GM23338 (cell line): ENCODE measurements around the gene COL1A2. TPM values are rescaled to one million over a fixed set of nuclear protein-coding genes. Genes with fewer than 3 reads are reported as not detected.

Experiments used
- ATAC-seq: fragments of 200-7000 bp; cut with Tn5 transposase; 3 replicates; pipeline ENCODE4 v1.9.1; 2020
- DNase-seq: peaks from one replicate; pipeline ENCODE4 v3.0.0-alpha.2; 2015; ENCODE audit warnings: low spot score
- H2AFZ ChIP-seq: fragments of 200-600 bp; sonication (generic); 2 replicates; pipeline ENCODE4 v1.8.0; 2016; ENCODE audit warnings: antibody characterized with exemption, mild to moderate bottlenecking, moderate library complexity
- H3F3A ChIP-seq: fragments of 200-600 bp; sonication (generic); replicated peaks from 2 replicates; pipeline ENCODE4 v1.8.0; 2017; ENCODE audit warnings: antibody characterized with exemption, mixed run types, low read depth
- H3K27ac ChIP-seq: fragments of 200-600 bp; sonication (generic); 2 replicates; pipeline ENCODE4 v1.6.1; 2016; ENCODE audit warnings: low read depth
- H3K27me3 ChIP-seq: fragments of 200-600 bp; sonication (generic); 2 replicates; pipeline ENCODE4 v1.8.0; 2016; ENCODE audit warnings: mild to moderate bottlenecking, mixed run types, moderate library complexity; ENCODE audit not compliant: insufficient read depth
- H3K36me3 ChIP-seq: fragments of 200-600 bp; sonication (generic); 2 replicates; pipeline ENCODE4 v1.8.0; 2016; ENCODE audit warnings: mild to moderate bottlenecking; ENCODE audit not compliant: insufficient read depth
- H3K4me1 ChIP-seq: fragments of 200-600 bp; sonication (generic); 2 replicates; pipeline ENCODE4 v1.8.0; 2016; ENCODE audit warnings: mild to moderate bottlenecking, moderate library complexity; ENCODE audit not compliant: insufficient read depth
- H3K4me2 ChIP-seq: fragments of 200-600 bp; sonication (generic); 2 replicates; pipeline ENCODE4 v1.7.1; 2017; ENCODE audit warnings: mixed run types
- H3K4me3 ChIP-seq: fragments of 200-600 bp; sonication (generic); 2 replicates; pipeline ENCODE4 v1.6.1; 2016; ENCODE audit warnings: mixed run types
- H3K79me2 ChIP-seq: fragments of 200-600 bp; sonication (generic); replicated peaks from 2 replicates; pipeline ENCODE4 v1.8.0; 2017; ENCODE audit warnings: mild to moderate bottlenecking; ENCODE audit not compliant: insufficient read depth
- H3K9me2 ChIP-seq: fragments of 200-600 bp; sonication (generic); 2 replicates; pipeline ENCODE4 v1.8.0; 2017; ENCODE audit not compliant: insufficient read depth
- H4K20me1 ChIP-seq: fragments of 200-600 bp; sonication (generic); replicated peaks from 2 replicates; pipeline ENCODE4 v1.8.0; 2017; ENCODE audit warnings: mild to moderate bottlenecking; ENCODE audit not compliant: insufficient read depth
- H3K27ac Mint-ChIP-seq: 2 replicates; pipeline ENCODE4 v1.8.0; 2020; ENCODE audit warnings: inconsistent platforms, mild to moderate bottlenecking, moderate library complexity, mixed read lengths
- H3K27me3 Mint-ChIP-seq: 3 replicates; pipeline ENCODE4 v1.8.0; 2022; ENCODE audit warnings: low read depth, mild to moderate bottlenecking, moderate library complexity, mixed read lengths, inconsistent platforms; ENCODE audit not compliant: insufficient read depth, poor library complexity
- H3K36me3 Mint-ChIP-seq: 3 replicates; pipeline ENCODE4 v1.8.0; 2021; ENCODE audit warnings: low read depth, mild to moderate bottlenecking, inconsistent platforms, moderate library complexity, mixed read lengths
- H3K4me1 Mint-ChIP-seq: 3 replicates; pipeline ENCODE4 v1.8.0; 2020; ENCODE audit warnings: mild to moderate bottlenecking, inconsistent platforms, mixed read lengths
- H3K4me3 Mint-ChIP-seq: 3 replicates; pipeline ENCODE4 v1.8.0; 2021; ENCODE audit warnings: moderate library complexity, mild to moderate bottlenecking, inconsistent platforms, mixed read lengths
- H3K9me3 Mint-ChIP-seq: 3 replicates; pipeline ENCODE4 v1.8.0; 2020; ENCODE audit warnings: moderate library complexity, mild to moderate bottlenecking, inconsistent platforms, mixed read lengths
- CREB1 ChIP-seq: fragments of 250-450 bp; sonication (Bioruptor Pico); IDR thresholded peaks from 2 replicates; pipeline ENCODE4 v1.5.0; 2020; ENCODE audit warnings: low read depth, mild to moderate bottlenecking, moderate library complexity
- EZH2 ChIP-seq: fragments of 200-600 bp; sonication (generic); IDR thresholded peaks from one replicate; pipeline ENCODE4 v1.8.0; 2017; ENCODE audit warnings: antibody characterized with exemption, mild to moderate bottlenecking, low read depth; ENCODE audit not compliant: unreplicated experiment
- EZH2phosphoT487 ChIP-seq: fragments of 200-600 bp; sonication (generic); IDR thresholded peaks from one replicate; pipeline ENCODE4 v1.8.1; 2018; ENCODE audit warnings: antibody characterized with exemption; ENCODE audit not compliant: unreplicated experiment
- JUNB ChIP-seq: IDR thresholded peaks from one replicate; pipeline ENCODE4 v1.6.1; 2016; ENCODE audit warnings: antibody characterized with exemption; ENCODE audit not compliant: unreplicated experiment
- NANOG ChIP-seq: IDR thresholded peaks from 2 replicates; pipeline ENCODE4 v1.6.1; 2016; ENCODE audit warnings: antibody characterized with exemption, borderline replicate concordance
- POLR2AphosphoS5 ChIP-seq: IDR thresholded peaks from 2 replicates; pipeline ENCODE4 v1.6.1; 2016; ENCODE audit warnings: antibody characterized with exemption, low read depth
- STAT1 ChIP-seq: IDR thresholded peaks from one replicate; pipeline ENCODE4 v1.6.1; 2016; ENCODE audit warnings: antibody characterized with exemption; ENCODE audit not compliant: unreplicated experiment
- ZNF114 ChIP-seq: fragments of 250-450 bp; sonication (Bioruptor Pico); IDR thresholded peaks from 2 replicates; pipeline ENCODE4 v1.5.0; 2020; ENCODE audit warnings: mild to moderate bottlenecking, moderate library complexity
- ZNF331 ChIP-seq: fragments of 250-450 bp; sonication (Bioruptor Pico); IDR thresholded peaks from 2 replicates; pipeline ENCODE4 v1.5.0; 2020; ENCODE audit warnings: low read depth, mild to moderate bottlenecking, moderate library complexity
- polyA plus RNA-seq: library from polyadenylated mRNA; unstranded; fragments of >200 nt; fragmentation: Nextera tagmentation; extraction: Ambion mirVana; gene quantifications from 2 replicates; pipeline ENCODE4 v1.2.1, GENCODE V29; 2016
- total RNA-seq: library from RNA; depleted of rRNA; stranded (reverse); fragments of >200 nt; shearing (Covaris generic); gene quantifications from 2 replicates; pipeline ENCODE4 v1.2.3, GENCODE V29; 2014
- TF ChIP-seq, protein P1 (sequence below): IDR thresholded peaks from one replicate; pipeline ENCODE4 v1.6.1; 2018; ENCODE audit warnings: antibody characterized with exemption; ENCODE audit not compliant: unreplicated experiment
- TF ChIP-seq, protein P2 (sequence below): fragments of 250-450 bp; sonication (Bioruptor Pico); IDR thresholded peaks from 2 replicates; pipeline ENCODE4 v1.5.0; 2020; ENCODE audit warnings: mild to moderate bottlenecking, moderate library complexity
- TF ChIP-seq, protein P3 (sequence below): IDR thresholded peaks from 2 replicates; pipeline ENCODE4 v1.6.1; 2016; ENCODE audit warnings: antibody characterized with exemption
- TF ChIP-seq, protein P4 (sequence below), 2 experiments: fragments of 200-600 bp in 1 of 2; sonication (generic) in 1 of 2; conservative IDR thresholded peaks; 2 replicates each; pipeline versions ENCODE4 v1.5.1 to v1.6.1; 2016 to 2017; ENCODE audit warnings: antibody characterized with exemption in 2 of 2, low read depth in 2 of 2, mild to moderate bottlenecking in 2 of 2, moderate library complexity in 1 of 2

The COL1A2 gene
- total and polyA plus RNA-seq, 2 experiments from 2014 or later: 32.0 to 67.0 TPM

DNA sequence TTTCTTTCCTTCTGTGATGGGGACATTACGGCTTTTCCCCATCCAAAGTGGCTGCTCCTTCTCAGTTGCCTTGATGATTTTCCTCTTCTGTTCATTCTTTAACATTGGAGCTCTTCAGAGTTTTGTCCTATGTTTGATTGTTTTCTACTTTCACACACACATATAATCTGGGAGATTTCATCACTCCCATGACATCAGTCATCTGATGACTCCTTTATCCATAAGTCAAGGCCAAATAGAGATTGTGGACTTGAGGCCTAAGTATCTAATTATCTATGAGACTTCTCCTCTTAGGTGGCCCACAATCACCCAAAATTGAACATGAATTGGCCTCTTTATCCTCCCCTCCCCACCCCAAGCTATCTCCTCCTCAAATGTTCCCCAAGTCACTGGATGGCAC lies 5.3 kb upstream of the COL1A2 start:
- ATAC-seq: no peak
- Histone ChIP-seq H3K4me2 (no peak overlapping the region), H3K79me2 (no peaks in the 10 kb centered on the region), H2AFZ (no peak overlapping the region), H4K20me1 (no peaks in the 10 kb centered on the region), H3F3A (no peaks in the 10 kb centered on the region), H3K27ac (no peak overlapping the region), H3K27me3 (peaks cover 4% of the 10 kb centered on the region; the same call in 1 of the 2 replicates), H3K4me3 (no peak overlapping the region), H3K36me3 (no peaks in the 10 kb centered on the region), H3K9me2 (no peaks in the 10 kb centered on the region), H3K4me1 (peaks cover 42% of the 10 kb centered on the region)
- Mint-ChIP-seq H3K27ac (no peak overlapping the region), H3K36me3 (no peaks in the 10 kb centered on the region), H3K9me3 (no peaks in the 10 kb centered on the region), H3K4me1 (peaks cover 43% of the 10 kb centered on the region), H3K27me3 (peaks cover 12% of the 10 kb centered on the region), H3K4me3 (no peak overlapping the region)
- DNase-seq: no peak
- TF ChIP-seq ZNF114 (CRISPR knock-in tag) (no peak), EZH2 (no peak), EZH2phosphoT487 (no peak), POLR2AphosphoS5 (no peak), JUNB (no peak), ZNF331 (CRISPR knock-in tag) (no peak), CREB1 (CRISPR knock-in tag) (no peak), STAT1 (no peak), NANOG (no peak)
- TF ChIP-seq, protein P1, sequence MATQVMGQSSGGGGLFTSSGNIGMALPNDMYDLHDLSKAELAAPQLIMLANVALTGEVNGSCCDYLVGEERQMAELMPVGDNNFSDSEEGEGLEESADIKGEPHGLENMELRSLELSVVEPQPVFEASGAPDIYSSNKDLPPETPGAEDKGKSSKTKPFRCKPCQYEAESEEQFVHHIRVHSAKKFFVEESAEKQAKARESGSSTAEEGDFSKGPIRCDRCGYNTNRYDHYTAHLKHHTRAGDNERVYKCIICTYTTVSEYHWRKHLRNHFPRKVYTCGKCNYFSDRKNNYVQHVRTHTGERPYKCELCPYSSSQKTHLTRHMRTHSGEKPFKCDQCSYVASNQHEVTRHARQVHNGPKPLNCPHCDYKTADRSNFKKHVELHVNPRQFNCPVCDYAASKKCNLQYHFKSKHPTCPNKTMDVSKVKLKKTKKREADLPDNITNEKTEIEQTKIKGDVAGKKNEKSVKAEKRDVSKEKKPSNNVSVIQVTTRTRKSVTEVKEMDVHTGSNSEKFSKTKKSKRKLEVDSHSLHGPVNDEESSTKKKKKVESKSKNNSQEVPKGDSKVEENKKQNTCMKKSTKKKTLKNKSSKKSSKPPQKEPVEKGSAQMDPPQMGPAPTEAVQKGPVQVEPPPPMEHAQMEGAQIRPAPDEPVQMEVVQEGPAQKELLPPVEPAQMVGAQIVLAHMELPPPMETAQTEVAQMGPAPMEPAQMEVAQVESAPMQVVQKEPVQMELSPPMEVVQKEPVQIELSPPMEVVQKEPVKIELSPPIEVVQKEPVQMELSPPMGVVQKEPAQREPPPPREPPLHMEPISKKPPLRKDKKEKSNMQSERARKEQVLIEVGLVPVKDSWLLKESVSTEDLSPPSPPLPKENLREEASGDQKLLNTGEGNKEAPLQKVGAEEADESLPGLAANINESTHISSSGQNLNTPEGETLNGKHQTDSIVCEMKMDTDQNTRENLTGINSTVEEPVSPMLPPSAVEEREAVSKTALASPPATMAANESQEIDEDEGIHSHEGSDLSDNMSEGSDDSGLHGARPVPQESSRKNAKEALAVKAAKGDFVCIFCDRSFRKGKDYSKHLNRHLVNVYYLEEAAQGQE: no peak
- TF ChIP-seq, protein P2, sequence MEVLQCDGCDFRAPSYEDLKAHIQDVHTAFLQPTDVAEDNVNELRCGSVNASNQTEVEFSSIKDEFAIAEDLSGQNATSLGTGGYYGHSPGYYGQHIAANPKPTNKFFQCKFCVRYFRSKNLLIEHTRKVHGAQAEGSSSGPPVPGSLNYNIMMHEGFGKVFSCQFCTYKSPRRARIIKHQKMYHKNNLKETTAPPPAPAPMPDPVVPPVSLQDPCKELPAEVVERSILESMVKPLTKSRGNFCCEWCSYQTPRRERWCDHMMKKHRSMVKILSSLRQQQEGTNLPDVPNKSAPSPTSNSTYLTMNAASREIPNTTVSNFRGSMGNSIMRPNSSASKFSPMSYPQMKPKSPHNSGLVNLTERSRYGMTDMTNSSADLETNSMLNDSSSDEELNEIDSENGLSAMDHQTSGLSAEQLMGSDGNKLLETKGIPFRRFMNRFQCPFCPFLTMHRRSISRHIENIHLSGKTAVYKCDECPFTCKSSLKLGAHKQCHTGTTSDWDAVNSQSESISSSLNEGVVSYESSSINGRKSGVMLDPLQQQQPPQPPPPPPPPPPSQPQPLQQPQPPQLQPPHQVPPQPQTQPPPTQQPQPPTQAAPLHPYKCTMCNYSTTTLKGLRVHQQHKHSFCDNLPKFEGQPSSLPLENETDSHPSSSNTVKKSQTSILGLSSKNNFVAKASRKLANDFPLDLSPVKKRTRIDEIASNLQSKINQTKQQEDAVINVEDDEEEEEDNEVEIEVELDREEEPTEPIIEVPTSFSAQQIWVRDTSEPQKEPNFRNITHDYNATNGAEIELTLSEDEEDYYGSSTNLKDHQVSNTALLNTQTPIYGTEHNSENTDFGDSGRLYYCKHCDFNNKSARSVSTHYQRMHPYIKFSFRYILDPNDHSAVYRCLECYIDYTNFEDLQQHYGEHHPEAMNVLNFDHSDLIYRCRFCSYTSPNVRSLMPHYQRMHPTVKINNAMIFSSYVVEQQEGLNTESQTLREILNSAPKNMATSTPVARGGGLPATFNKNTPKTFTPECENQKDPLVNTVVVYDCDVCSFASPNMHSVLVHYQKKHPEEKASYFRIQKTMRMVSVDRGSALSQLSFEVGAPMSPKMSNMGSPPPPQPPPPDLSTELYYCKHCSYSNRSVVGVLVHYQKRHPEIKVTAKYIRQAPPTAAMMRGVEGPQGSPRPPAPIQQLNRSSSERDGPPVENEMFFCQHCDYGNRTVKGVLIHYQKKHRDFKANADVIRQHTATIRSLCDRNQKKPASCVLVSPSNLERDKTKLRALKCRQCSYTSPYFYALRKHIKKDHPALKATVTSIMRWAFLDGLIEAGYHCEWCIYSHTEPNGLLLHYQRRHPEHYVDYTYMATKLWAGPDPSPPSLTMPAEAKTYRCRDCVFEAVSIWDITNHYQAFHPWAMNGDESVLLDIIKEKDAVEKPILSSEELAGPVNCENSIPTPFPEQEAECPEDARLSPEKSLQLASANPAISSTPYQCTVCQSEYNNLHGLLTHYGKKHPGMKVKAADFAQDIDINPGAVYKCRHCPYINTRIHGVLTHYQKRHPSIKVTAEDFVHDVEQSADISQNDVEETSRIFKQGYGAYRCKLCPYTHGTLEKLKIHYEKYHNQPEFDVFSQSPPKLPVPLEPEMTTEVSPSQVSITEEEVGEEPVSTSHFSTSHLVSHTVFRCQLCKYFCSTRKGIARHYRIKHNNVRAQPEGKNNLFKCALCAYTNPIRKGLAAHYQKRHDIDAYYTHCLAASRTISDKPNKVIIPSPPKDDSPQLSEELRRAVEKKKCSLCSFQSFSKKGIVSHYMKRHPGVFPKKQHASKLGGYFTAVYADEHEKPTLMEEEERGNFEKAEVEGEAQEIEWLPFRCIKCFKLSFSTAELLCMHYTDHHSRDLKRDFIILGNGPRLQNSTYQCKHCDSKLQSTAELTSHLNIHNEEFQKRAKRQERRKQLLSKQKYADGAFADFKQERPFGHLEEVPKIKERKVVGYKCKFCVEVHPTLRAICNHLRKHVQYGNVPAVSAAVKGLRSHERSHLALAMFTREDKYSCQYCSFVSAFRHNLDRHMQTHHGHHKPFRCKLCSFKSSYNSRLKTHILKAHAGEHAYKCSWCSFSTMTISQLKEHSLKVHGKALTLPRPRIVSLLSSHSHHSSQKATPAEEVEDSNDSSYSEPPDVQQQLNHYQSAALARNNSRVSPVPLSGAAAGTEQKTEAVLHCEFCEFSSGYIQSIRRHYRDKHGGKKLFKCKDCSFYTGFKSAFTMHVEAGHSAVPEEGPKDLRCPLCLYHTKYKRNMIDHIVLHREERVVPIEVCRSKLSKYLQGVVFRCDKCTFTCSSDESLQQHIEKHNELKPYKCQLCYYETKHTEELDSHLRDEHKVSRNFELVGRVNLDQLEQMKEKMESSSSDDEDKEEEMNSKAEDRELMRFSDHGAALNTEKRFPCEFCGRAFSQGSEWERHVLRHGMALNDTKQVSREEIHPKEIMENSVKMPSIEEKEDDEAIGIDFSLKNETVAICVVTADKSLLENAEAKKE (CRISPR knock-in tag): no peak
- TF ChIP-seq, protein P3, sequence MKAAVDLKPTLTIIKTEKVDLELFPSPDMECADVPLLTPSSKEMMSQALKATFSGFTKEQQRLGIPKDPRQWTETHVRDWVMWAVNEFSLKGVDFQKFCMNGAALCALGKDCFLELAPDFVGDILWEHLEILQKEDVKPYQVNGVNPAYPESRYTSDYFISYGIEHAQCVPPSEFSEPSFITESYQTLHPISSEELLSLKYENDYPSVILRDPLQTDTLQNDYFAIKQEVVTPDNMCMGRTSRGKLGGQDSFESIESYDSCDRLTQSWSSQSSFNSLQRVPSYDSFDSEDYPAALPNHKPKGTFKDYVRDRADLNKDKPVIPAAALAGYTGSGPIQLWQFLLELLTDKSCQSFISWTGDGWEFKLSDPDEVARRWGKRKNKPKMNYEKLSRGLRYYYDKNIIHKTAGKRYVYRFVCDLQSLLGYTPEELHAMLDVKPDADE: no peak
- TF ChIP-seq, protein P4, sequence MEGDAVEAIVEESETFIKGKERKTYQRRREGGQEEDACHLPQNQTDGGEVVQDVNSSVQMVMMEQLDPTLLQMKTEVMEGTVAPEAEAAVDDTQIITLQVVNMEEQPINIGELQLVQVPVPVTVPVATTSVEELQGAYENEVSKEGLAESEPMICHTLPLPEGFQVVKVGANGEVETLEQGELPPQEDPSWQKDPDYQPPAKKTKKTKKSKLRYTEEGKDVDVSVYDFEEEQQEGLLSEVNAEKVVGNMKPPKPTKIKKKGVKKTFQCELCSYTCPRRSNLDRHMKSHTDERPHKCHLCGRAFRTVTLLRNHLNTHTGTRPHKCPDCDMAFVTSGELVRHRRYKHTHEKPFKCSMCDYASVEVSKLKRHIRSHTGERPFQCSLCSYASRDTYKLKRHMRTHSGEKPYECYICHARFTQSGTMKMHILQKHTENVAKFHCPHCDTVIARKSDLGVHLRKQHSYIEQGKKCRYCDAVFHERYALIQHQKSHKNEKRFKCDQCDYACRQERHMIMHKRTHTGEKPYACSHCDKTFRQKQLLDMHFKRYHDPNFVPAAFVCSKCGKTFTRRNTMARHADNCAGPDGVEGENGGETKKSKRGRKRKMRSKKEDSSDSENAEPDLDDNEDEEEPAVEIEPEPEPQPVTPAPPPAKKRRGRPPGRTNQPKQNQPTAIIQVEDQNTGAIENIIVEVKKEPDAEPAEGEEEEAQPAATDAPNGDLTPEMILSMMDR (conservative IDR thresholded peaks at IDR 0.05; ENCODE audit: low read depth in 2 of 2): no peak
